GM19324 (cell line): Measurements from ENCODE around the gene NXT1.
"Not testable (repeated sequence)": the region's sequence is repeated elsewhere in the genome, so short reads cannot be mapped to it uniquely, and the experiment has no call there.

Source experiments
- ATAC-seq: cut with Tn5 transposase; IDR thresholded peaks from one replicate; pipeline ENCODE4 v1.9.1; 2021; ENCODE audit warnings: mild to moderate bottlenecking, moderate library complexity; ENCODE audit not compliant: unreplicated experiment, low FRiP score

NXT1 gene

GRCh38 chr20:23350196-23350903 lies at the start of gene NXT1:
NXT1 (plus strand) TSS chr20:23350791; CDS start chr20:23354042, 3,251 bp downstream.
- ATAC-seq, result peak; percentile 90

GRCh38 chr20:23301436-23302050 lies 49.0 kb upstream of the NXT1 start:
- no peak for ATAC-seq

GRCh38 chr20:23302386-23302785 lies 48.2 kb upstream of the NXT1 start:
- no peak for ATAC-seq

GRCh38 chr20:23302801-23303200 lies 47.8 kb upstream of the NXT1 start:
- no peak for ATAC-seq

DNA sequence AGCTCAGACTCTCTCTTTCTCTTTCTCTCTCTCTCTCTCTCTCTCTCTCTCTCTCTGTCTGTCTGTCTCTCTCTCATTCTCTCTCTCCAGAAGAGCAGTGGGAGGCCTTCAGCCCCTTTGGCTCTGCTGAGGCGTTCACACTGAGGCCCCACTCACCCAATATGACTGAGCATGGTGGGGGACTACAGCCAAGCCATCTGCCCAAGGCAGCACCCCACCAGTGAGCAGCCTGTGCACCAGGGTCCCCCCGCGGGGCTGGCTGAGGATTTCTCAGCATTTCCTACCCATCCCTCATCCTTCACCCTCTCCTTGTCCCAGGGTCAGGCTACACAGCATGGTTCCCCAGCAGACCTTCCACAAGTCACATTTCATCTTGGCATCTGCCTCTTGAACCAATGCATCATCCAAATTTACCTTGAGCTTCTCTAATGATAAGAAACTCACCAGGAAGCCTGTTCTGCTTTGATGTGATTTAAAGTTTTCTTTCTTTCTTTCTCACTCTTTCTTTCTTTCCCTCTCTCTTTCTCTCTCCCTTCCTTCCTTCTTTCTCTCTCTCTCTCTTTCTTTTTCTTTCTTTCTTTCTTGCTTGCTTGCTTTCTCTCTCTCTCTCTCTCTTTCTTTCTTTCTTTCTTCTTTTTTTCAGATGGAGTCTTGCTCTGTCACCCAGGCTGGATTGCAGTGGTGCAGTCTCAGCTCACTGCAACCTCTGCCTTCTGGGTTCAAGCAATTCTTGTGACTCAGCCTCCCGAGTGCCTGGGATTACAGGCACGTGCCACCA lies 47.1 kb upstream of the NXT1 start:
- no peak for ATAC-seq

- ATAC-seq, result no peak
Observed at GRCh38 chr20:23304616-23305015, 46.0 kb upstream of the NXT1 start.

DNA sequence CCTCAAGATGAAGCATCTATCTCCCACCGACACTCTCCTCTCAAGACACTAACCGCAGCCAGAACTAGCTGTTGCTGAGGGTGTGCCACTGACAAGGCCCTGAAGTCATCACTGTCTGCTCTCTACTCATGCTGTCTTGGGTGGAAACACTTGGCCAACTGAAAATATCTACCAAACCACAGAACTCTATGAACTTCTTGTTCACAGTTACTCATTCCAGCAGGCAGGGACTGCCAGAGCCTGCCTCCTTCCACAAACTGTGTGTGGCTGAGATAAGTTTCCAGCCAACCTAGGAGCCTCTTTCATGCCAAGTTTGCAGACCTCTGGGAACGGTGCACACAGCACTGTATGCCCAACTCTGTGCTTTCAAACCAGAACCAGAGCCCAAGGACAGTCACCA lies 45.5 kb upstream of the NXT1 start:
- ATAC-seq, result no peak

DNA sequence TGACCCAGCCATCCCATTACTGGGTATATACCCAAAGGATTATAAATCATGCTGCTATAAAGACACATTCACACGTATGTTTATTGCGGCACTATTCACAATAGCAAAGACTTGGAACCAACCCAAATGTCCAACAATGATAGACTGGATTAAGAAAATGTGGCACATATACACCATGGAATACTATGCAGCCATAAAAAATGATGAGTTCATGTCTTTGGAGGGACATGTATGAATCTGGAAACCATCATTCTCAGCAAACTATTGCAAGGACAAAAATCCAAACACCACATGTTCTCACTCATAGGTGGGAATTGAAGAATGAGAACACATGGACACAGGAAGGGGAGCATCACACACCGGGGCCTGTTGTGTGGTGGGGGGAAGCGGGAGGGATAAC lies 43.2 kb upstream of the NXT1 start:
- ATAC-seq, result not testable (repeated sequence)

DNA sequence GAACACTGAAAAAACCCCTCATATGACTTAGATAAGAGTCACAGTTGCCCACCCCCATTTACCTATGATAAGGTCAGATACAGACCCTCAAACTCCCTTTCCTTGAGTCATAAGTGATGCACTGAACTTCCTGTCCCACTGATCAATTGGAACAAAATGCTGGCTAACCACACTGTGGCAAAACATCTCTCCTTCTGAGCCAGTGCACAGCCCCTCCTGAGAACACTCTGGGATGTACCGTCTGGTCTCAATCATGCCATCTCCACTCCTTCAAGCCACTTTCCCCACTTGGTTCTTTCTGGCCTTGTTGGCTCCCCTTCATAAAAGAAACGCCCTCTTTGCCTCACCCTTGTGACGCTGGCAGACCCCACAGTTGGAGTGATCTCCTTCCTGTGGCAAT lies 42.6 kb upstream of the NXT1 start:
- ATAC-seq, result no peak

DNA sequence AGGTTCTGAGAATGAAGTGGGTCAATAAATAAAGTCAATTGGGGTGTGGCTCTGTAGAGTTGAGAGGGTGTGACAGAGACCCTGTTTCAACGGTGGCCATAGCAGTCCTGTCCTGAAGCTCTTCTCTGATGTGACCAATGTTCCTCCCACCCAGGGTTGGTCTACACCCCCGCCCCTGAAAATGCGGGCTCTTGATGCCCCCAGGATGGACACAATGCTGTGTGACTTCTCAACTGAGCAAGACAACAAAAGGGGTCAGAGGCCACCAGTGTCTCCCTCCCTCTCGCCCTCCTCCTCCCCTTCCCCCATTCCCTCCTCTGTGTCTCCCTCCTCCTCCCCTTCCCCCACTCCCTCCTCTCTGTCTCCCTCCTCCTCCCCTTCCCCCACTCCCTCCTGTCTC lies 41.7 kb upstream of the NXT1 start:
- ATAC-seq, result no peak

DNA sequence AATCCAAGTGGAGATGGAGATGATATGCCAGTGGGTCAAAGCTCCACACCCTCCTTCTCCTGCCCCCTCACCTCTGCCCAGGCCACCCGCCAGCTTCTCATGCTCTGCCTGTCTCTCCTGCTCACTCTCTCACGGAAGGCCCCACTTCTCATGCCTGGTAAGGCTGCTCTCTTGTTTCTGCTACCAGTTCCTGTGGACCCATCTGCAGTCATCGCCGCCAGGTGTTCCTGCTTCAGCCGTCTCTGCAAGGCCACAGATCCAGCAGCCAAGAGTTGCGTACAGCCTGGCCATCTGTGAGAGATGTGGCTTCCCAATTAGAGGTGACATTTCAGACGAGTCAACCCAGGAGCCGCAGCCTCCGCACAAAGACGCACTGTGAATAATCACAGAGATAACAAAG lies 40.8 kb upstream of the NXT1 start:
- no peak for ATAC-seq

- no peak for ATAC-seq
Observed at GRCh38 chr20:23311947-23312506, 38.6 kb upstream of the NXT1 start.

DNA sequence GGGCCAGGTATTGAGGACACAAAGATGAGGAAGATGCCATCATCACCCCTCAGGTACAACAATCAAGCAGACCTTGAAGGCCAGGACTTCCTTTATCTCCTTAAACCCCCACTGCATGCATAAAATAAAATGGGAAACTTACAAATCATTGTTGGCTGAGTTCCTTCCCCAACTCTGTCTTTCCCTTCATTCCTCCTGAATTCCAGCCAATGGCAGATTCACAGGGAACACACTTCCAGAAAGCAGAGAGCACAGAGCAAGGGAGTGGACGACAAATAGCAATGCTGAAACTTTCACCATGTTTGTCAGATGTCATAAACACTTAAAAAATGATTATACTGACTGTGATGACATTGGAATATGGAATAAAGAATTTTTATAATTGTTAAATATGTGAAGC lies 37.3 kb upstream of the NXT1 start:
- ATAC-seq, result no peak

DNA sequence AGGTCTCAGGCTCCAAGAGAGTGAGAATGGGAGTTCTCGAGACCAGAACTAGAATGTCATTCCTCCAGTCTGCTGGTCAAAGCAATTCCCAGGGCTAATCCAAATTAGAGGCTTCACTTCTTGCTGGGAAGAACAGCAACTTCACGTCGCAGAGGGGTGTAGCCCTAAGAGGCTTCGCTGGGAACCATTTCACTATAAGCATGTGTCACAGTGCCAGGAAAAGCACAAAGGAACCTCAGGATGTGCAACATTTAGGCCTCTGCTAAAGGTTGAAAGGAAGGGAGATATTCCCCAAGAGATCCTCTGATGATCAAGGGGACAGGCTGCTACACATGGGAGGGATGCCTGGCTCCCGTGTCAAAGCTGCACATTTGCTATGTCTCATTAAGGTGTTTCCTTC lies 35.9 kb upstream of the NXT1 start:
- no peak for ATAC-seq

- no peak for ATAC-seq
Observed at GRCh38 chr20:23315099-23315498, 35.5 kb upstream of the NXT1 start.

- no peak for ATAC-seq
Observed at GRCh38 chr20:23316626-23317025, 34.0 kb upstream of the NXT1 start.

GRCh38 chr20:23317081-23317480 lies 33.5 kb upstream of the NXT1 start:
- no peak for ATAC-seq

- ATAC-seq, result no peak
Observed at GRCh38 chr20:23318347-23318746, 32.2 kb upstream of the NXT1 start.

DNA sequence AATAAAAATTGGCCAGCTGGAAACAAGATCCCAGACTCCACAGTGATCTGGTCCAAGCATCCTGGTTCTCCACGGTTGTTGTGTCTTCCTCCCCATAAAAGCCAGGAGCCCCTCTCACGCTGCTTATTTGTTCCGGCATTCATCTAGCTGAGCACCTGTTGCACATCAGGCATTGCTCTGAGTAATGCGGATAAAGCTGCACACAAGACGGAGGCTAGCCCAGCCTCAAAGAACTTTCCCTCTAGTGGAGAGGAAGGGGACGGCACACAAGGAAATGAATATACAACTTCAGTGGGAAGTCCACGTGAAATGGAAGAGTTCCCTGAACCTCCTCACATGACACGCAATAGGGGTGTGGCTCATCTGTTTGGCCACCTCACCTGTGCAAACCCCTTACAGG lies 30.3 kb upstream of the NXT1 start:
- no peak for ATAC-seq

- ATAC-seq, result no peak
Observed at GRCh38 chr20:23325107-23325506, 25.5 kb upstream of the NXT1 start.

DNA sequence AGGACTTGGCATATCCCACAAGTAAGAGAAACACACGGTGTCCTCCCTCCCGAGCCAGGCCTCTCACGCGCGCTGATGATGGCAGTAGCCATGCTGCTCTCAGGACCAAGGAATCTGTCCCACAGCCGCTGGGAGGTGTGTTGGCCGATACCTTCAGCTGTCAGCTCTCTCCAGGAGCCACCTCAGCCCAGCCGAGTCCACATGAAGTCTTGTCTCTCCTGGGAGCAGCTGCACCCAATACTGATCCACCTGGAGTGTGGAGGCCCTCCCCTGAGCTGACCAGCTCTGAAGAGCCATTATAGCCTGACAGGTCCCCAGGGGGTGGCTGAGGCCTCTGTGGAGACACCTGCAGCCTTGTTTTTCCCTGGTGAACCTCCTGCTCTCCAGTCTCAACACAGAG lies 23.8 kb upstream of the NXT1 start:
- no peak for ATAC-seq
